H9 (cell line): ENCODE measurements around the gene ANO2. TPM values are rescaled to one million over a fixed set of nuclear protein-coding genes. Genes with fewer than 3 reads are reported as not detected.

Experiments used
- DNase-seq: peaks from one replicate; pipeline ENCODE4 v3.0.0-alpha.2; 2017
- H2AFZ ChIP-seq: one replicate; pipeline ENCODE4 v1.6.1; 2013; ENCODE audit warnings: mild to moderate bottlenecking, low read length, control low read depth, moderate library complexity
- H2AK5ac ChIP-seq: 2 replicates; pipeline ENCODE4 v1.6.1; 2013; ENCODE audit warnings: low read length, control low read depth, mixed read lengths; ENCODE audit not compliant: insufficient read length
- H2BK120ac ChIP-seq: one replicate; pipeline ENCODE4 v1.6.1; 2013; ENCODE audit warnings: low read depth, mild to moderate bottlenecking, low read length, control low read depth, inconsistent platforms; ENCODE audit not compliant: poor library complexity, severe bottlenecking
- H2BK12ac ChIP-seq: 2 replicates; pipeline ENCODE4 v1.6.1; 2013; ENCODE audit warnings: low read length, control low read depth, mixed read lengths, low read depth; ENCODE audit not compliant: insufficient read length
- H2BK15ac ChIP-seq: 2 replicates; pipeline ENCODE4 v1.6.1; 2013; ENCODE audit warnings: low read depth, low read length, control low read depth
- H2BK20ac ChIP-seq: one replicate; pipeline ENCODE4 v1.6.1; 2013; ENCODE audit warnings: low read depth, mild to moderate bottlenecking, low read length, control low read depth, inconsistent platforms; ENCODE audit not compliant: poor library complexity, severe bottlenecking
- H2BK5ac ChIP-seq: 2 replicates; pipeline ENCODE4 v1.6.1; 2013; ENCODE audit warnings: low read length, control low read depth, mixed read lengths; ENCODE audit not compliant: insufficient read length
- H3K14ac ChIP-seq: 2 replicates; pipeline ENCODE4 v1.6.1; 2013; ENCODE audit warnings: low read length, control low read depth; ENCODE audit not compliant: insufficient read depth
- H3K18ac ChIP-seq: 2 replicates; pipeline ENCODE4 v1.6.1; 2013; ENCODE audit warnings: low read depth, mild to moderate bottlenecking, mixed read lengths, low read length, control low read depth; ENCODE audit not compliant: insufficient read length
- H3K23ac ChIP-seq: 2 replicates; pipeline ENCODE4 v1.6.1; 2013; ENCODE audit warnings: low read length, control low read depth, mixed read lengths, low read depth; ENCODE audit not compliant: insufficient read length
- H3K23me2 ChIP-seq: 2 replicates; pipeline ENCODE4 v1.6.1; 2013; ENCODE audit warnings: low read depth, mild to moderate bottlenecking, mixed read lengths, low read length, control low read depth; ENCODE audit not compliant: insufficient read length, poor library complexity, severe bottlenecking
- H3K27ac ChIP-seq: 2 replicates; pipeline ENCODE4 v1.5.1; 2013; ENCODE audit warnings: low read length, control low read depth, mixed read lengths, low read depth; ENCODE audit not compliant: insufficient read length
- H3K27me3 ChIP-seq: 2 replicates; pipeline ENCODE4 v1.6.1; 2013; ENCODE audit warnings: low read length, control low read depth, inconsistent platforms; ENCODE audit not compliant: insufficient read depth
- H3K4ac ChIP-seq: 2 replicates; pipeline ENCODE4 v1.6.1; 2013; ENCODE audit warnings: low read depth, mild to moderate bottlenecking, control low read depth, inconsistent platforms, low read length, moderate library complexity
- H3K4me1 ChIP-seq: 2 replicates; pipeline ENCODE4 v1.6.1; 2013; ENCODE audit warnings: low read length, control low read depth, inconsistent platforms; ENCODE audit not compliant: insufficient read depth
- H3K4me2 ChIP-seq: 2 replicates; pipeline ENCODE4 v1.6.1; 2013; ENCODE audit warnings: low read length, control low read depth, mixed read lengths; ENCODE audit not compliant: insufficient read length, insufficient read depth
- H3K56ac ChIP-seq: 2 replicates; pipeline ENCODE4 v1.6.1; 2013; ENCODE audit warnings: low read depth, mild to moderate bottlenecking, mixed read lengths, low read length, control low read depth; ENCODE audit not compliant: insufficient read length
- H3K79me1 ChIP-seq: 2 replicates; pipeline ENCODE4 v1.6.1; 2013; ENCODE audit warnings: low read depth, mild to moderate bottlenecking, moderate library complexity, low read length, control low read depth, inconsistent platforms; ENCODE audit not compliant: insufficient read depth, poor library complexity, severe bottlenecking
- H3K79me2 ChIP-seq: 2 replicates; pipeline ENCODE4 v1.6.1; 2013; ENCODE audit warnings: low read length, control low read depth, inconsistent platforms; ENCODE audit not compliant: insufficient read depth
- H3K9ac ChIP-seq: 2 replicates; pipeline ENCODE4 v1.6.1; 2013; ENCODE audit warnings: low read length, control low read depth, mixed read lengths; ENCODE audit not compliant: insufficient read length; ENCODE audit errors: extremely low read depth
- H3K9me3 ChIP-seq: one replicate; pipeline ENCODE4 v1.6.1; 2013; ENCODE audit warnings: low read depth, low read length, inconsistent platforms; ENCODE audit not compliant: control insufficient read depth
- H3T11ph ChIP-seq: one replicate; pipeline ENCODE4 v1.6.1; 2013; ENCODE audit warnings: mild to moderate bottlenecking, low read length, control low read depth, inconsistent platforms
- H4K20me1 ChIP-seq: one replicate; pipeline ENCODE4 v1.6.1; 2013; ENCODE audit not compliant: control insufficient read depth, insufficient read length, insufficient read depth
- H4K5ac ChIP-seq: 2 replicates; pipeline ENCODE4 v1.6.1; 2013; ENCODE audit warnings: low read depth, mild to moderate bottlenecking, mixed read lengths, low read length, control low read depth; ENCODE audit not compliant: insufficient read length
- H4K8ac ChIP-seq: replicated peaks from 2 replicates; pipeline ENCODE4 v1.6.1; 2013; ENCODE audit warnings: low read length, control low read depth, mixed read lengths, low read depth; ENCODE audit not compliant: insufficient read length
- H4K91ac ChIP-seq: 2 replicates; pipeline ENCODE4 v1.6.1; 2013; ENCODE audit warnings: low read depth, mild to moderate bottlenecking, moderate library complexity, mixed read lengths, low read length, control low read depth; ENCODE audit not compliant: insufficient read length
- H3K27ac Mint-ChIP-seq, 3 experiments: 2 replicates in 2 of 3; 3 replicates in 1 of 3; pipeline ENCODE4 v1.8.0; 2020 to 2021; ENCODE audit warnings: mixed read lengths in 3 of 3, mild to moderate bottlenecking in 1 of 3, moderate library complexity in 1 of 3
- H3K27me3 Mint-ChIP-seq: 2 replicates; pipeline ENCODE4 v1.8.0; 2021; ENCODE audit warnings: low read depth, mild to moderate bottlenecking, moderate library complexity, mixed read lengths
- H3K36me3 Mint-ChIP-seq, 3 experiments: 2 replicates in 2 of 3; 3 replicates in 1 of 3; pipeline ENCODE4 v1.8.0; 2020 to 2021; ENCODE audit warnings: low read depth in 3 of 3, mixed read lengths in 3 of 3; ENCODE audit not compliant: insufficient read depth in 1 of 3
- H3K4me1 Mint-ChIP-seq, 2 experiments: 2 replicates each; pipeline ENCODE4 v1.8.0; 2020; ENCODE audit warnings: mixed read lengths in 2 of 2
- H3K4me3 Mint-ChIP-seq, 2 experiments: 2 replicates in 1 of 2; 3 replicates in 1 of 2; pipeline ENCODE4 v1.8.0; 2020 to 2021; ENCODE audit warnings: mild to moderate bottlenecking in 2 of 2, mixed read lengths in 2 of 2, moderate library complexity in 1 of 2
- H3K9me3 Mint-ChIP-seq, 2 experiments: 2 replicates in 1 of 2; 3 replicates in 1 of 2; pipeline ENCODE4 v1.8.0; 2020; ENCODE audit warnings: mild to moderate bottlenecking in 2 of 2, mixed read lengths in 2 of 2, moderate library complexity in 1 of 2
- WGBS: extraction: QIAGEN DNeasy Blood & Tissue Kit; methylation state at CpG from one replicate; pipeline ENCODE4 v1.1.7; 2013; ENCODE audit warnings: missing lambda C conversion rate, low lambda C conversion rate, mixed read lengths; ENCODE audit not compliant: insufficient read length; ENCODE audit errors: extremely low coverage; 5-methylcytosine and 5-hydroxymethylcytosine counted together
- total RNA-seq: library from RNA; stranded (reverse); gene quantifications from 2 replicates; pipeline ENCODE4 v1.2.1, GENCODE V29; 2021
- TF ChIP-seq, protein P1 (sequence below): fragments of 200-600 bp; sonication (generic); conservative IDR thresholded peaks from 3 replicates; pipeline ENCODE4 v1.8.0; 2021; ENCODE audit warnings: antibody characterized with exemption, mild to moderate bottlenecking

The ANO2 gene
- total RNA-seq, 1 experiment from 2014 or later: 3.8 TPM

DNA sequence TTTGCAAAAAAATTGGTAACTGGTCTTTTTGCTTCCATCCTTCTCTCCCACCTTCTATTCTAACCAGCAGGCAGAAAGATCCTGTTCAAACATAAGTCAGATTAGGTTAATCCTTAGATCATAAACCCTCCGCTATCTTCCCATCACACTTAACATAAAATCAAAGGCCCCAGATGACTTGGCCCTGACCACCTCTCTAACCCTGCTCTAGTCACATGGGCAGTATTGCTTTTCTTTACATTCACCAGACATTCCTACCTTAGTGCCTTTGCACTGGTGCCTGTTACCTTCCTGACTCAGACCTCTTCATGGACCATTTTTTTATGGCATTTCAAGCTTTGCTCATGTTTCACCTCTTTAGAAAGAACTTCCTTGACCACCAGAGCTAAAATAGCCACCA lies 429.6 kb downstream of the ANO2 start:
- TF ChIP-seq, protein P1, sequence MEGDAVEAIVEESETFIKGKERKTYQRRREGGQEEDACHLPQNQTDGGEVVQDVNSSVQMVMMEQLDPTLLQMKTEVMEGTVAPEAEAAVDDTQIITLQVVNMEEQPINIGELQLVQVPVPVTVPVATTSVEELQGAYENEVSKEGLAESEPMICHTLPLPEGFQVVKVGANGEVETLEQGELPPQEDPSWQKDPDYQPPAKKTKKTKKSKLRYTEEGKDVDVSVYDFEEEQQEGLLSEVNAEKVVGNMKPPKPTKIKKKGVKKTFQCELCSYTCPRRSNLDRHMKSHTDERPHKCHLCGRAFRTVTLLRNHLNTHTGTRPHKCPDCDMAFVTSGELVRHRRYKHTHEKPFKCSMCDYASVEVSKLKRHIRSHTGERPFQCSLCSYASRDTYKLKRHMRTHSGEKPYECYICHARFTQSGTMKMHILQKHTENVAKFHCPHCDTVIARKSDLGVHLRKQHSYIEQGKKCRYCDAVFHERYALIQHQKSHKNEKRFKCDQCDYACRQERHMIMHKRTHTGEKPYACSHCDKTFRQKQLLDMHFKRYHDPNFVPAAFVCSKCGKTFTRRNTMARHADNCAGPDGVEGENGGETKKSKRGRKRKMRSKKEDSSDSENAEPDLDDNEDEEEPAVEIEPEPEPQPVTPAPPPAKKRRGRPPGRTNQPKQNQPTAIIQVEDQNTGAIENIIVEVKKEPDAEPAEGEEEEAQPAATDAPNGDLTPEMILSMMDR: no peak
- no peaks in the 10 kb centered on the region for H3K4me1 ChIP-seq
- H3K27ac ChIP-seq: no peak overlapping the region
- no peak overlapping the region for H3K9ac ChIP-seq
- no peak overlapping the region for H2BK120ac ChIP-seq
- H2BK12ac ChIP-seq: no peak overlapping the region
- no peaks in the 10 kb centered on the region for H4K20me1 ChIP-seq
- no peak overlapping the region for H3K27ac Mint-ChIP-seq
- peaks cover 23 to 33% of the 10 kb centered on the region in 2 experiments for H3K4me1 Mint-ChIP-seq
- no peak overlapping the region for H2BK5ac ChIP-seq
- H3K27me3 ChIP-seq: no peaks in the 10 kb centered on the region
- no peak overlapping the region for H3K4me2 ChIP-seq
- H3K23ac ChIP-seq: no peak overlapping the region
- H2BK20ac ChIP-seq: no peak overlapping the region
- no CpG with 5 or more reads among the region's 1 CpG for WGBS
- no peaks in the 10 kb centered on the region for H3K79me1 ChIP-seq
- no peak for DNase-seq
- H3K36me3 Mint-ChIP-seq: no peaks in the 10 kb centered on the region
- no peak overlapping the region for H3K4ac ChIP-seq
- no peaks in the 10 kb centered on the region for H3K79me2 ChIP-seq
- H3K9me3 ChIP-seq: no peaks in the 10 kb centered on the region
- no peaks in the 10 kb centered on the region; a peak in 1 of 5 replicates for H3K9me3 Mint-ChIP-seq
- H3T11ph ChIP-seq: no peak overlapping the region
- no peak overlapping the region for H3K14ac ChIP-seq
- peaks cover 10% of the 10 kb centered on the region for H3K27me3 Mint-ChIP-seq
- H2BK15ac ChIP-seq: no peak overlapping the region
- H2AFZ ChIP-seq: no peak overlapping the region
- no peaks in the 10 kb centered on the region for H3K23me2 ChIP-seq
- no peak overlapping the region for H3K4me3 Mint-ChIP-seq
- no peak overlapping the region for H4K91ac ChIP-seq
- H4K8ac ChIP-seq: no peak overlapping the region
- no peak overlapping the region for H4K5ac ChIP-seq
- H3K56ac ChIP-seq: no peak overlapping the region
- no peak overlapping the region for H2AK5ac ChIP-seq
- H3K18ac ChIP-seq: no peak overlapping the region
